OCI-M1 (cell line): ENCODE measurements around the gene MOB3B.

ENCODE experiments used
- DNase-seq: peaks from one replicate; lab custom pipeline; 2025; lab: John Stamatoyannopoulos, UW

Gene MOB3B

GRCh38 chr9:27391040-27391895 is 138.3 kb downstream of the MOB3B start:
- no peak for DNase-seq

DNA sequence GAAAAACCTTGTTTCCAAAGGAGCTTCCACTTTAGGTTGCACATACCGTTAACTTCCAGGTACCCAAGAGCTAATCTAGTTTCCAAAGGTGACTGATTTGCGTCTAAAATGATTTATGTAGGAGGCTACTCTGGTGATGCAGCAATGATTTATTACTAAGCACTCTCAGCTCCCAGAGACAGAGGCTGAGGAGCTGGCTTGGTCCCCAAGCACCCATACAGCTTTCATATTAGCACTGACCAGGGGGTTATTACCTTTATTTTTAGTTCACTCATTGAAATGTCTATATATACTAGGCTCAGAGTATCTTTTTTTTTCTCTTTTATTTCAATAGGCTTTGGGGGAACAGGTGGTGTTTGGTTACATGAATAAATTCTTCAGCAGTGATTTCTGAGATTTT is 141.5 kb downstream of the MOB3B start:
- DNase-seq: no peak

DNA sequence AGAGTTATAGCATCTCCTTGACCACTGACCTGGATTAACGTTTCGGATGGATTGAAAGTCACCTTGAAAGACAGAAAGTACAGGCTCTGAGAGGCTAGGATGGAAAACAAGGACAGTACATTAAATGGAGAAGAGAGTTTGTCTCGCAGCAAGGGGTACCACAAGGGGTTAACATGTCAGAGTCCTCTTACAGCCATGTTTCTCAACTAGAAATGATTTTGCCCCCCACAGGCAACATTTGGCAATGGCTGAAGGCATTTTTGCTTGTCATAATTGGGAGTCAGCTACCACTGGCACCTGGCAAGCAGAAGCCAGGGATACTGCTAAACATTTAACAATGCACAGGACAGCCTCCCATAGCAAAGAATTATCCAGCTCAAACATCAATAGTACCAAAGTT is 141.9 kb downstream of the MOB3B start:
- no peak for DNase-seq

DNA sequence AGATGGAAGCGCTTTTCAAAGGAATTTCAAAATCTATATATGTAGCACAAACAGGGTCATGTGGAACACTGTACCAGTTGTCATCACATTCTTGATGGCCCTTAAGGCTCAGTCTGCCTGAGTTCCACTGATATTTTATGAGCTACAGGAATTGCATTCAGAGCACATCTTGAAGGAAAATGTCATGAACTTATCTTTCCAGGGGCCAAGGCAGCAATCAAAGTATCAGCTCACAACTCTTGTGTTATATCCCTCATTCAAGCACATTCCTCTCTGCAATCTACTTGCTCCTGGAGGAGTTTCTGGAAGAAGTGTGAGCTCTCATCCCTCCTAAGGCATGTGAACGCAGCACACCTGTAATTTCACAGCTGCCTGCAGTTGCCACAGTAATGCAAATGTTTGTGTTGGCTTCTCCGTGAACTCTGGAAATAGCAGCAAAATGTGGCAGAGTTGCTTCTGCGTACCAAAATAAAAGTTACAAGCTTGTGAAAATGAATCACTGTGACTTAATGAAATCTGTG is 143.0 kb downstream of the MOB3B start:
- no peak for DNase-seq

DNA sequence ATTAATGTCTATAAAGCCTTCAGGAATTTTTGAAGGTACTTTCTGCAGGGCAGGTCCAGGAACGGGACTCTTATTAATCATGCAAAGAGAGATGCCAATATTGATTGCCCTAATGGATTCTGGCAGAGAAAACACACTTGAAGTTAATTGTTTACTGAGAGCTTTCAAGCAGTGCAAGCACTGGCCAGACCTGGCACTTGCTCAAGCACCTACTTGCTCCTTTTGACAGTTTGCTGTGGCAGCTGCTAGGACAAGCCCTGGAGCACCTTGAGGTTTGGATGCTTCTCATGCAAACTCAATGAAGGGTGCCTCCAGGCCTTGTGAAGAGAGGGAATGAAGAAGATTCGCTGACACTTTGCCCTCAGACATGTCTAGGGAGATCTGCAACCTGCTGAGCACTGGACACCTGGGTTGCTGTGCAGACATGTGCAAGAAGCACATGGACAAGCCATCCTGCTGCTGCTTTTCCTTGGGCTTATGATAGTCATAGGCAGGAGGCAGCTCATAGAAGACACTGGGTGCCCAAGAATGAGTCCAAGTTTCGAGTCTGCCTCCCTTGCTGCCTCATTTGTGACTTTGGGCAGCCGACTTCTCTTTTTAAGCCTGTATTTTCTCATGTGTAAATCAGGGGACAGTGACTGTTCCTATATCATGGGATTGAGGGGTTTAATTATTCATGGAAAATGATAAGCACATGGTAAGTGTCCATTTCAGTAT is 143.8 kb downstream of the MOB3B start:
- DNase-seq: no peak

- DNase-seq: no peak
These were observed 145.2 kb downstream of the MOB3B start for GRCh38 chr9:27384262-27385014.

DNA sequence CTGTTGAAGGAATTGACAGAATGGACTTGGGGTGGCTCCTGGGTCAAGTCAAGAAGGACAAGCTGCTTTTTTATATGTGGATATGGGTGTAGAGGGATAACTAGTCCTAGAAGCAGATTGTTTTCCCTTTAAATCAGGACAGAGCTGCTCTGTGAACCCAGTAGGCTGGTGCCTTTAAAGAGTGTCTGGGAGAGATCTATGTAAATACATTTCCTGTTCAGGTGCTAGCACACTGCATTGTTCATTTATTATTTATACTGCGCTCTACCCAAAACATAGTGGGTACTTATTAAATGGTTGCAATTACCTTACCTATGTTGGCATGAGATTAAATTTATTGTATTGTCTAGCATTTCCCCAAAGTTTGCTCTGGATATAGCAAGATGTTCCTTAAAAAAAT is 146.1 kb downstream of the MOB3B start:
- no peak for DNase-seq

DNA sequence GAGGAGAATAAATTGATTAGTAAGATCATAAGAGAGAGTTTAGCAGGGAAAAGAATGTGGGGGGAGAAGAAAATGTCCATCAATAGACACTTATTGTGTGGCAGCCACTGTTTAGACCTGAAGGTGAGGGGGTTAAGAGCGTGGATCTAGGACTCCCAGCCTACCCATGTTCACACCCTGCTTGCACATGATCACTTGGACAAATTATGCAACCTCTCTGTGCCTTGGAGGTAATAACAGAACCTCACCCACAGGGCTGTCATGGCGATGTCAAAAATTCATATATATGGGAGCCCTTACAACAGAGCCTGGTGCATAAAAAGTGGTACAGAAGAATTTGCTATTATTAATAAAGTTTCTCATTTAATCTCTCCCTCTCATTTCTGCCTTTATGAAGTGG is 146.6 kb downstream of the MOB3B start:
- DNase-seq: no peak

GRCh38 chr9:27382308-27382707 is 147.3 kb downstream of the MOB3B start:
- DNase-seq: no peak

DNA sequence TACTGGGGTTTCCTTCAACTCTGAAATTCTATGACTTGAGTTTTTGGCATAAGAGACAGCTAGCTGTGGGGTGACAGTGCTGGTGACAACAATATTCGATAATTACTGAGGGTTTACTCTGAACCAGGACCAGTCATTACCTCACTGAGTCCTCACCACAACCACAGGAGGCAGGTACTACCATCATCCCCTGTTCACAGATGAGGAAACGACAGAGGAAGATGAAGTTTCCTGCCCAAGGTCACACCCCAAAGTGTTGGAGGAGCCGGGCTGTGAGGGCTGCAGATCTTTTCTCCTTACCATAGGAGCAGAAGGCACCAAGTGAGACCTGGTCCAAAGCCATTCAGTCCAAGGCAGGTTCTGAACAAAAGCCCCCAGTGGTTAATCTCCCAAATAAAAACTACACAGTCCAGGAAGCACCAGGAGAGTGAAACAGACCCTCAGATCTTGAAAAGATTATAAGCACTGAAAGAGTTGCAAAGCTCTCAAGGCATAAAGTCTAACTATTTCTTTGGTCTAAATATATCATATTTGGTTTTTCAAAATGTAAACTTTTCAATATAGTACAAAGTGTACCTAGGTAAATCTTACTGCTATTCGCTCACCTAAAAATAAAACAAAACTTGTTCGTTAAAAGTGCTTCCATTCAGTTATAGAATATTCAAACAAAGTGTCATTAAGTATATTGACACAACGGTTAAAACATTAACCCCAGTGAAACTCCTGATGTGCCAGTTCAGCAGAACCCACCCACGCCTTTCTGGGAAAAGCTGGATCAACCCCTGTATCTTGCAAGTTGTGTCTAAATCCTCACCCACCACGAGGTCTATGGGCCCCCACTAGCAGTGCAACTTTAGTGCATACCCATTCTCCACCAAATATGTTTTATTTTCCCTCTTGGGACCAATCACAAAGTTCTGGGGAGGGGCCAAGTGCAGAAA is 150.0 kb downstream of the MOB3B start:
- DNase-seq: no peak

- DNase-seq: no peak
These were observed 151.7 kb downstream of the MOB3B start for GRCh38 chr9:27377811-27378456.

DNA sequence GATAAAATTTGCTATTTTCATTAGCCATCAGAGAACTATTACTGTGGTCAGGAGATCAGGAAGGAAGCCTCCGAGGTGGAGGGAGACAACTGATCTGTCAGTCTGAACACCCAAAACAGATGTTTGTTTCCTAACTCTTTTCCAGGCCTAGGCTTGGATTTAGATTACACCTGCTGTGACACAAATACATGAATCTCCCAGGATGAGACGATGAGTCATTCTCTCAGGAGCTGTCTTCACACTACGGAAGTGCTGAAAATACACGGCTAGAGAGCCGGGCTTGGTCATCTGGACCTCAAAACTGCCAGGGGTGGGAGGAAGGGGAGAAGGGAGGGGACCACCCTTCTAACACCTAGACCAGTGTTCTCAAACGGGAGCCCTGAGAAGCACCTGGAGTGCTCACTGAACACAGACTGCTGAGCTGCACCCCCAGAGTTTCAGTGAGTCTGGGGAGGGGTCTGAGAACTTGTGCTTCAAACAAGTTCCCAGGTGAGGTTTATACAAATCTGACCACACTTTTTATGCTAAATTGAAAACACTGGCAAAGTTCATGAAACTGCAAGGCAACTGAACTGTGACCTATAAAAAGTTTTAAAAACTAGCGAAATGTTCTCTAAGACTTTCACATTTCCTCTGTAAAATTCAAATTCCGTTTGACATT is 152.3 kb downstream of the MOB3B start:
- no peak for DNase-seq

GRCh38 chr9:27373851-27374250 is 155.8 kb downstream of the MOB3B start:
- DNase-seq: peak; percentile 34

GRCh38 chr9:27372615-27373014 is 157.0 kb downstream of the MOB3B start:
- DNase-seq: no peak

GRCh38 chr9:27371382-27371781 is 158.2 kb downstream of the MOB3B start:
- DNase-seq: no peak

GRCh38 chr9:27369591-27369990 is 160.0 kb downstream of the MOB3B start:
- DNase-seq: no peak

GRCh38 chr9:27368316-27368985 is 161.2 kb downstream of the MOB3B start:
- DNase-seq: no peak

DNA sequence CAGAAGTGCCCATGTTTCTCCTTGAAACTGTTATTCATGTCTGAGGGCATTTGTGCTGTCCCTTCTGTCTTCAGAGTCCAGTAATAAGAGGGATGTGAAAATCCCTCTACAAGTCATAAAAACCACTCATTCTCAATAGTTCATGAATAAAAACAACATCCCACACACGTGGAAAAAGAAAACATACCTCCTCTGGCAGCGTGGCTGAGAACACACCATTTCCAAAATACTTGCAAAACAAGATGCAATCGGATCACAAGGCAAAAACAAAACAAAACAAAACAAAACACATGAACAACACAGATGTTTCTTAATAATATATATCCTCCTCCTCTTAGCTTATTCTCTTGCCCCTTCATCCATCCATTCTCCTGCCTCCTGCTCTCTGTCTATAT is 161.7 kb downstream of the MOB3B start:
- DNase-seq: no peak

GRCh38 chr9:27367175-27367798 is 162.3 kb downstream of the MOB3B start:
- no peak for DNase-seq
